HEK293 (cell line): ENCODE measurements around the gene PHAF1.

ENCODE experiments used
- CTCF ChIA-PET: fragments of 350-600 bp; formaldehyde crosslinking; extraction: SDS; loops from one replicate; lab custom pipeline; 2021; ENCODE audit warnings: antibody characterized with exemption; lab: Yijun Ruan, JAX
- POLR2A ChIA-PET: fragments of 300-600 bp; formaldehyde crosslinking; extraction: SDS; loops from one replicate; lab custom pipeline; 2020; ENCODE audit warnings: antibody characterized with exemption, inconsistent platforms; lab: Yijun Ruan, JAX
- H3K27ac ChIP-seq: fragments of 200-500 bp; sonication (Bioruptor generic); 2 replicates; pipeline ENCODE4 v1.5.1; 2014; ENCODE audit warnings: low read depth, low read length, control low read depth, inconsistent platforms; ENCODE audit errors: extremely low read depth
- H3K36me3 ChIP-seq, 2 experiments: fragments of 200-500 bp in 1 of 2; sonication (Bioruptor generic) in 1 of 2; 1 replicate in 1 of 2; 2 replicates in 1 of 2; pipeline ENCODE4 v1.5.1; 2014 to 2017; ENCODE audit warnings: inconsistent platforms in 2 of 2, low read length in 2 of 2; ENCODE audit not compliant: control insufficient read depth in 2 of 2, insufficient read depth in 1 of 2
- H3K4me1 ChIP-seq: fragments of 200-500 bp; sonication (Bioruptor generic); 2 replicates; pipeline ENCODE4 v1.5.1; 2014; ENCODE audit warnings: mild to moderate bottlenecking, low read length, inconsistent platforms; ENCODE audit not compliant: control insufficient read depth, insufficient read depth
- H3K4me3 ChIP-seq: 2 replicates; pipeline ENCODE4 v1.5.1; 2011; ENCODE audit warnings: low read depth, mild to moderate bottlenecking, control low read depth, low read length, moderate library complexity
- H3K9me3 ChIP-seq: fragments of 200-500 bp; sonication (Bioruptor generic); 2 replicates; pipeline ENCODE4 v1.5.1; 2014; ENCODE audit warnings: low read depth, low read length, inconsistent platforms; ENCODE audit not compliant: control insufficient read depth, insufficient read depth
- AEBP2 ChIP-seq: fragments of 450-650 bp; formaldehyde crosslinking; IDR thresholded peaks from 2 replicates; pipeline ENCODE4 v1.5.1; 2016; ENCODE audit warnings: missing biosample characterization, missing genetic modification characterization, borderline replicate concordance
- BCL11B ChIP-seq: fragments of 450-650 bp; formaldehyde crosslinking; IDR thresholded peaks from 2 replicates; pipeline ENCODE4 v1.5.1; 2016; ENCODE audit warnings: low read depth, missing biosample characterization, missing genetic modification characterization
- ELK4 ChIP-seq: IDR thresholded peaks from 2 replicates; pipeline ENCODE4 v1.6.1; 2011; ENCODE audit warnings: mild to moderate bottlenecking, low read depth, low read length, borderline replicate concordance
- GFI1B ChIP-seq: fragments of 450-650 bp; formaldehyde crosslinking; IDR thresholded peaks from 2 replicates; pipeline ENCODE4 v1.5.1; 2016; ENCODE audit warnings: missing biosample characterization, missing genetic modification characterization
- GLI2 ChIP-seq: fragments of 450-650 bp; formaldehyde crosslinking; IDR thresholded peaks from 2 replicates; pipeline ENCODE4; 2017; ENCODE audit warnings: missing biosample characterization, missing genetic modification characterization, low read depth, borderline replicate concordance
- KLF16 ChIP-seq: fragments of 450-650 bp; formaldehyde crosslinking; IDR thresholded peaks from 2 replicates; pipeline ENCODE4 v1.5.1; 2017; ENCODE audit warnings: missing biosample characterization, missing genetic modification characterization
- KLF9 ChIP-seq: fragments of 450-650 bp; formaldehyde crosslinking; IDR thresholded peaks from 2 replicates; pipeline ENCODE4 v1.5.1; 2016; ENCODE audit warnings: missing biosample characterization, missing genetic modification characterization, low read depth
- PRDM1 ChIP-seq: fragments of 450-650 bp; formaldehyde crosslinking; IDR thresholded peaks from 2 replicates; pipeline ENCODE4; 2016; ENCODE audit warnings: missing biosample characterization, missing genetic modification characterization
- PRDM10 ChIP-seq: fragments of 450-650 bp; formaldehyde crosslinking; IDR thresholded peaks from 2 replicates; pipeline ENCODE4 v1.5.1; 2016; ENCODE audit warnings: missing biosample characterization, missing genetic modification characterization
- REPIN1 ChIP-seq: fragments of 450-650 bp; formaldehyde crosslinking; IDR thresholded peaks from 2 replicates; pipeline ENCODE4 v1.5.1; 2017; ENCODE audit warnings: missing biosample characterization, missing genetic modification characterization, low read depth
- SALL2 ChIP-seq: fragments of 450-650 bp; formaldehyde crosslinking; IDR thresholded peaks from 2 replicates; pipeline ENCODE4 v1.5.0; 2017; ENCODE audit warnings: missing biosample characterization, mild to moderate bottlenecking, missing genetic modification characterization, borderline replicate concordance
- SP3 ChIP-seq: fragments of 450-650 bp; formaldehyde crosslinking; IDR thresholded peaks from 2 replicates; pipeline ENCODE4 v1.5.1; 2016; ENCODE audit warnings: missing biosample characterization, missing genetic modification characterization
- ZBTB48 ChIP-seq: fragments of 450-650 bp; formaldehyde crosslinking; IDR thresholded peaks from 2 replicates; pipeline ENCODE4 v1.5.1; 2016; ENCODE audit warnings: missing biosample characterization, missing genetic modification characterization
- ZEB2 ChIP-seq: fragments of 450-650 bp; formaldehyde crosslinking; IDR thresholded peaks from 2 replicates; pipeline ENCODE4 v1.5.1; 2016; ENCODE audit warnings: missing biosample characterization, missing genetic modification characterization
- ZNF174 ChIP-seq: fragments of 450-650 bp; formaldehyde crosslinking; IDR thresholded peaks from 2 replicates; pipeline ENCODE4 v1.5.0; 2017; ENCODE audit warnings: missing biosample characterization, mild to moderate bottlenecking, missing genetic modification characterization
- ZNF398 ChIP-seq: fragments of 450-650 bp; formaldehyde crosslinking; IDR thresholded peaks from 2 replicates; pipeline ENCODE4 v1.5.1; 2017; ENCODE audit warnings: missing biosample characterization, missing genetic modification characterization
- ZNF521 ChIP-seq: fragments of 450-650 bp; formaldehyde crosslinking; IDR thresholded peaks from 2 replicates; pipeline ENCODE4 v1.5.1; 2017; ENCODE audit warnings: missing biosample characterization, mild to moderate bottlenecking, missing genetic modification characterization
- ZNF610 ChIP-seq: fragments of 450-650 bp; formaldehyde crosslinking; IDR thresholded peaks from 2 replicates; pipeline ENCODE4 v1.5.1; 2016; ENCODE audit warnings: missing biosample characterization, missing genetic modification characterization, borderline replicate concordance
- ZNF621 ChIP-seq: fragments of 450-650 bp; formaldehyde crosslinking; IDR thresholded peaks from 2 replicates; pipeline ENCODE4 v1.5.1; 2017; ENCODE audit warnings: missing biosample characterization, missing genetic modification characterization
- ZNF645 ChIP-seq: fragments of 450-650 bp; formaldehyde crosslinking; IDR thresholded peaks from 2 replicates; pipeline ENCODE4; 2016; ENCODE audit warnings: missing biosample characterization, missing genetic modification characterization
- ZNF830 ChIP-seq: fragments of 450-650 bp; IDR thresholded peaks from 2 replicates; pipeline ENCODE4 v1.5.0; 2018; ENCODE audit warnings: missing biosample characterization, missing genetic modification characterization, low read depth, mild to moderate bottlenecking, moderate library complexity
- ZSCAN30 ChIP-seq: fragments of 450-650 bp; IDR thresholded peaks from 2 replicates; pipeline ENCODE4 v1.5.1; 2018; ENCODE audit warnings: missing biosample characterization, mild to moderate bottlenecking, missing genetic modification characterization, moderate library complexity

The PHAF1 gene

GRCh38 chr16:67157892-67158635 is 48.3 kb downstream of the PHAF1 start:
- H3K4me1 ChIP-seq = no peaks in the 10 kb centered on the region
- no peak for TF ChIP-seq ZBTB48
- TF ChIP-seq GFI1B (tag by site-specific recombination) = no peak
- no peak for TF ChIP-seq GLI2 (tag by site-specific recombination)
- no peak for TF ChIP-seq AEBP2 (tag by site-specific recombination)
- no peak for TF ChIP-seq ELK4
- TF ChIP-seq ZNF521 (tag by site-specific recombination) = no peak
- TF ChIP-seq REPIN1 (tag by site-specific recombination) = no peak
- no peak for TF ChIP-seq ZNF174 (tag by site-specific recombination)
- TF ChIP-seq ZNF645 (tag by site-specific recombination) = no peak
- no peak for TF ChIP-seq ZNF830 (tag by site-specific recombination)
- no peak for TF ChIP-seq BCL11B (tag by site-specific recombination)
- no peak for TF ChIP-seq ZNF610 (tag by site-specific recombination)
- TF ChIP-seq ZSCAN30 (tag by site-specific recombination) = no peak
- TF ChIP-seq ZNF398 = no peak
- TF ChIP-seq, all 188 proteins: peak for 0
- no peaks in the 10 kb centered on the region for H3K36me3 ChIP-seq
- H3K9me3 ChIP-seq = no peaks in the 10 kb centered on the region
- ChIA-PET POLR2A (no interaction called here), CTCF (interaction anchor here (0.9 to 7.4 kb wide), 8 partner anchors 9 to 180 kb away, joined by 3 to 155 read pairs (median 4); partner anchors contain the start of gene NOL3)
- no peak overlapping the region for H3K27ac ChIP-seq
- H3K4me3 ChIP-seq = no peak overlapping the region

GRCh38 chr16:67158637-67159600 is 49.2 kb downstream of the PHAF1 start:
- ChIA-PET POLR2A (interaction anchor here (1.7 kb wide), 1 partner anchor 141 kb away, joined by 5 read pairs; no protein-coding TSS in a partner anchor), CTCF (interaction anchor here (0.7 to 7.4 kb wide), 8 partner anchors 9 to 253 kb away, joined by 3 to 155 read pairs (median 7); partner anchors contain the start of genes CES3 and NOL3)
- no peaks in the 10 kb centered on the region for H3K4me1 ChIP-seq
- H3K9me3 ChIP-seq = no peaks in the 10 kb centered on the region
- no peak overlapping the region; the same call in 1 of the 2 replicates for H3K27ac ChIP-seq
- peak overlapping the region; percentile 75 for H3K4me3 ChIP-seq
- peaks cover 0 to 3% of the 10 kb centered on the region in 2 experiments; a peak in 1 of 3 replicates for H3K36me3 ChIP-seq
- no peak for TF ChIP-seq ZEB2 (tag by site-specific recombination)
- TF ChIP-seq KLF9 = peak; percentile 90
- no peak for TF ChIP-seq SALL2
- no peak for TF ChIP-seq ZNF621 (tag by site-specific recombination)
- no peak for TF ChIP-seq KLF16
- TF ChIP-seq ZNF174 (tag by site-specific recombination) = no peak
- TF ChIP-seq PRDM10 (tag by site-specific recombination) = no peak
- peak; percentile 67 for TF ChIP-seq SP3 (tag by site-specific recombination)
- peak; percentile 79 for TF ChIP-seq PRDM1 (tag by site-specific recombination)
